Astrocyte (in vitro differentiated cells and primary cell): ENCODE results near the gene IL18RAP. TPM values are rescaled to one million over a fixed set of nuclear protein-coding genes. Genes with fewer than 3 reads are reported as not detected.

Experiments used
- DNase-seq: peaks from one replicate; pipeline ENCODE4 v3.0.0-alpha.2; 2010; ENCODE audit warnings: low read depth
- FAIRE-seq: peaks from 2 replicates; lab custom pipeline; 2011; peaks lifted over from hg19 to GRCh38; lab: Jason Lieb, UNC
- H2AFZ ChIP-seq: 2 replicates; pipeline ENCODE4 v1.6.0; 2012; ENCODE audit warnings: low read depth, low read length, inconsistent platforms
- H3K27ac ChIP-seq: 2 replicates; pipeline ENCODE4 v1.5.1; 2011; ENCODE audit warnings: low read depth, low read length, inconsistent platforms
- H3K27me3 ChIP-seq: 2 replicates; pipeline ENCODE4 v1.6.0; 2011; ENCODE audit warnings: low read length, inconsistent platforms; ENCODE audit not compliant: insufficient read depth
- H3K36me3 ChIP-seq: 2 replicates; pipeline ENCODE4 v1.5.1; 2011; ENCODE audit warnings: low read length, inconsistent platforms; ENCODE audit not compliant: insufficient read depth
- H3K4me1 ChIP-seq: 2 replicates; pipeline ENCODE4 v1.5.1; 2011; ENCODE audit warnings: low read length, inconsistent platforms; ENCODE audit not compliant: insufficient read depth
- H3K4me2 ChIP-seq: 2 replicates; pipeline ENCODE4 v1.6.0; 2012; ENCODE audit warnings: low read length, inconsistent platforms
- H3K4me3 ChIP-seq: 2 replicates; pipeline ENCODE4 v1.5.1; 2011; ENCODE audit warnings: low read depth, mild to moderate bottlenecking, low read length, inconsistent platforms; ENCODE audit not compliant: insufficient read depth
- H3K79me2 ChIP-seq: 2 replicates; pipeline ENCODE4 v1.6.0; 2012; ENCODE audit warnings: mild to moderate bottlenecking, low read length, inconsistent platforms; ENCODE audit not compliant: insufficient read depth
- H3K9ac ChIP-seq: 2 replicates; pipeline ENCODE4 v1.6.0; 2012; ENCODE audit warnings: mild to moderate bottlenecking, low read length, inconsistent platforms
- H3K9me3 ChIP-seq: 2 replicates; pipeline ENCODE4 v1.5.1; 2012; ENCODE audit warnings: low read depth, mild to moderate bottlenecking, low read length, inconsistent platforms; ENCODE audit not compliant: insufficient read depth
- H4K20me1 ChIP-seq: 2 replicates; pipeline ENCODE4 v1.6.0; 2012; ENCODE audit warnings: low read length, inconsistent platforms; ENCODE audit not compliant: insufficient read depth
- H3K27ac Mint-ChIP-seq: one replicate; pipeline ENCODE4 v1.8.0; 2021; ENCODE audit warnings: mild to moderate bottlenecking, mixed read lengths; ENCODE audit not compliant: unreplicated experiment
- H3K27me3 Mint-ChIP-seq: one replicate; pipeline ENCODE4 v1.8.0; 2021; ENCODE audit warnings: low read depth, mixed read lengths; ENCODE audit not compliant: unreplicated experiment
- H3K36me3 Mint-ChIP-seq: one replicate; pipeline ENCODE4 v1.8.0; 2021; ENCODE audit warnings: low read depth, mixed read lengths; ENCODE audit not compliant: unreplicated experiment
- H3K4me1 Mint-ChIP-seq: one replicate; pipeline ENCODE4 v1.8.0; 2021; ENCODE audit warnings: low read depth, mixed read lengths; ENCODE audit not compliant: unreplicated experiment
- H3K4me3 Mint-ChIP-seq: one replicate; pipeline ENCODE4 v1.8.0; 2021; ENCODE audit warnings: mild to moderate bottlenecking, moderate library complexity, mixed read lengths; ENCODE audit not compliant: unreplicated experiment
- H3K9me3 Mint-ChIP-seq: one replicate; pipeline ENCODE4 v1.8.0; 2021; ENCODE audit warnings: mild to moderate bottlenecking, mixed read lengths; ENCODE audit not compliant: unreplicated experiment
- EZH2 ChIP-seq: IDR thresholded peaks from 2 replicates; pipeline ENCODE4 v1.6.1; 2012; ENCODE audit warnings: mild to moderate bottlenecking, low read length, inconsistent platforms; ENCODE audit not compliant: insufficient read depth
- total RNA-seq: library from RNA; stranded (reverse); gene quantifications from 2 replicates; pipeline ENCODE4 v1.2.1, GENCODE V29; 2021
- TF ChIP-seq, protein P1 (sequence below): IDR thresholded peaks from 2 replicates; pipeline ENCODE4 v1.5.1; 2011; ENCODE audit warnings: low read depth, mild to moderate bottlenecking, inconsistent platforms, low read length, moderate library complexity; ENCODE audit not compliant: insufficient read depth

IL18RAP gene
- total RNA-seq, 1 donor from 2014 or later, result not detected

DNA sequence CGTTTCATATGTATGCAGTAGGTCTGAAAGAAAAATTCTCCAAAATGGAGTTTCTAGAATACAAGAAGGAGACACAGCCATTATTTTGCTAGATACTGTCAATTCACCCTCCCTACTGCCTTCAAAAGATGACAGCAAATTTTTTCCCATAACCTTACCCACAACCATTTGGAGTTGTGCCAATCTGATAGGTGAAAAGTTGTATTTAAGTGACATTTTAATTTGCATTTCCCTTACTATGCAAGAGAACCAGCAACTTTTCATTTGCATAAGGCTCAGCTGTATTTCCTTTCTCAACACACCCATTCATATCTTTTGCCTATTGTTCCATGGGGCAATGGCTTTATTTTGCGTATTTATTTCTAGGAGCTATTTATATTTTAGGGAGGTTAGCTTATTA is 31.4 kb upstream of the IL18RAP start:
- no peak overlapping the region for H3K27ac ChIP-seq
- no peak overlapping the region for H3K4me3 ChIP-seq
- DNase-seq, result no peak
- H3K9ac ChIP-seq, result no peak overlapping the region
- H3K9me3 ChIP-seq, result no peaks in the 10 kb centered on the region
- peaks cover 3% of the 10 kb centered on the region for H3K4me1 Mint-ChIP-seq
- no peaks in the 10 kb centered on the region for H3K36me3 ChIP-seq
- no peaks in the 10 kb centered on the region for H3K4me1 ChIP-seq
- no peak overlapping the region for H2AFZ ChIP-seq
- TF ChIP-seq, protein P1, sequence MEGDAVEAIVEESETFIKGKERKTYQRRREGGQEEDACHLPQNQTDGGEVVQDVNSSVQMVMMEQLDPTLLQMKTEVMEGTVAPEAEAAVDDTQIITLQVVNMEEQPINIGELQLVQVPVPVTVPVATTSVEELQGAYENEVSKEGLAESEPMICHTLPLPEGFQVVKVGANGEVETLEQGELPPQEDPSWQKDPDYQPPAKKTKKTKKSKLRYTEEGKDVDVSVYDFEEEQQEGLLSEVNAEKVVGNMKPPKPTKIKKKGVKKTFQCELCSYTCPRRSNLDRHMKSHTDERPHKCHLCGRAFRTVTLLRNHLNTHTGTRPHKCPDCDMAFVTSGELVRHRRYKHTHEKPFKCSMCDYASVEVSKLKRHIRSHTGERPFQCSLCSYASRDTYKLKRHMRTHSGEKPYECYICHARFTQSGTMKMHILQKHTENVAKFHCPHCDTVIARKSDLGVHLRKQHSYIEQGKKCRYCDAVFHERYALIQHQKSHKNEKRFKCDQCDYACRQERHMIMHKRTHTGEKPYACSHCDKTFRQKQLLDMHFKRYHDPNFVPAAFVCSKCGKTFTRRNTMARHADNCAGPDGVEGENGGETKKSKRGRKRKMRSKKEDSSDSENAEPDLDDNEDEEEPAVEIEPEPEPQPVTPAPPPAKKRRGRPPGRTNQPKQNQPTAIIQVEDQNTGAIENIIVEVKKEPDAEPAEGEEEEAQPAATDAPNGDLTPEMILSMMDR, result no peak
- no peak for TF ChIP-seq EZH2
- peaks cover 3% of the 10 kb centered on the region for H3K36me3 Mint-ChIP-seq
- H4K20me1 ChIP-seq, result no peaks in the 10 kb centered on the region
- no peak overlapping the region for H3K27ac Mint-ChIP-seq
- H3K79me2 ChIP-seq, result no peaks in the 10 kb centered on the region
- no peak overlapping the region for H3K4me2 ChIP-seq
- no peaks in the 10 kb centered on the region for H3K9me3 Mint-ChIP-seq
- H3K27me3 Mint-ChIP-seq, result peaks cover 3% of the 10 kb centered on the region
- H3K4me3 Mint-ChIP-seq, result no peak overlapping the region
- no peak for FAIRE-seq
- H3K27me3 ChIP-seq, result peaks cover 5% of the 10 kb centered on the region

DNA sequence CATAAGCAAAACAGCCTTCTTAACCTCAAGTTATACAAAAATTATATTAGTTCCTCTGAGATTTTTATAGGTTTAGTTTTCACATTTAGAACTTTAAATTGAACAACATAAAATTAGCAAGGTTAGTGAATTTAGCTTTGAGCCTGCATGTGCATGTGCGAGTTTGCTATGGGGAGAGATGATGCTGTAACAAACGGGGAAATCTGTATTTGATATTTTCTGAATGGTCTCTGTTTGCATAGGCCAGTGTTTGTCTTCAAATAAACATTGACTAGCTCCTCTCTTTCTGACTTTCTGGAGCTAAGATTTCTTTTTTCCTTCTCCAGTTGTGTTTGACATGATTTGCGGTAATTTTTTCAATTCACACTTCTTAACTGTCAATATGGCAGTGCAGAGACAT is 30.9 kb upstream of the IL18RAP start:
- H3K9me3 ChIP-seq, result no peaks in the 10 kb centered on the region
- H3K4me2 ChIP-seq, result no peak overlapping the region
- Mint-ChIP-seq H3K27ac (no peak overlapping the region), H3K4me1 (peaks cover 3% of the 10 kb centered on the region), H3K4me3 (no peak overlapping the region), H3K9me3 (no peaks in the 10 kb centered on the region), H3K36me3 (peaks cover under 1% of the 10 kb centered on the region), H3K27me3 (peaks cover 3% of the 10 kb centered on the region)
- no peak for TF ChIP-seq EZH2
- TF ChIP-seq, protein P1, result no peak
- H3K4me1 ChIP-seq, result no peaks in the 10 kb centered on the region
- FAIRE-seq (no peak), DNase-seq (no peak)
- no peak overlapping the region for H3K4me3 ChIP-seq
- no peak overlapping the region for H3K9ac ChIP-seq
- H4K20me1 ChIP-seq, result no peaks in the 10 kb centered on the region
- H3K36me3 ChIP-seq, result no peaks in the 10 kb centered on the region
- H3K79me2 ChIP-seq, result no peaks in the 10 kb centered on the region
- H3K27me3 ChIP-seq, result peaks cover 5% of the 10 kb centered on the region
- no peak overlapping the region for H2AFZ ChIP-seq
- H3K27ac ChIP-seq, result no peak overlapping the region

DNA sequence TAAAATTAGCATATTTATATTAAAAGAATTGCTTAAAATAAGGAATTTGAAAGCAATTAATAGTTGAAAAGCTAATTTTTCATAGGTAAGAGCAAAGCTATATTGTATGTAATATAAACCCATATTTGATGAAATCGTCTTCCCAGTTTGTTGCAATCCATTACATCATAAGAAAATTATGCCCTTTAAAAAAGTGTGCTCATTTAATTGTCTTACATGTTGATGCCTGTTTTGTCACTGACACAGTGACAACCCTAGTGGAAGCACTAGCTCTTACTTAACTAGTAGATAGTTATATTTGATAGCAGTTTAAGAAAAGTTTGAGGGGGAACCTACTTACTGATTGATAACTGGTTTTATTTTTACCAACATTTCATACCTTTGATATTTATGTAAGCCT is 30.0 kb upstream of the IL18RAP start:
- Histone ChIP-seq H3K4me2 (no peak overlapping the region), H3K4me1 (no peaks in the 10 kb centered on the region), H3K4me3 (no peak overlapping the region), H4K20me1 (no peaks in the 10 kb centered on the region), H3K36me3 (no peaks in the 10 kb centered on the region), H2AFZ (no peak overlapping the region), H3K9me3 (no peaks in the 10 kb centered on the region), H3K79me2 (no peaks in the 10 kb centered on the region), H3K27ac (no peak overlapping the region), H3K9ac (no peak overlapping the region), H3K27me3 (peaks cover 5% of the 10 kb centered on the region)
- H3K4me1 Mint-ChIP-seq, result peaks cover 3% of the 10 kb centered on the region
- no peak for DNase-seq
- H3K27ac Mint-ChIP-seq, result no peak overlapping the region
- H3K27me3 Mint-ChIP-seq, result no peaks in the 10 kb centered on the region
- FAIRE-seq, result no peak
- H3K4me3 Mint-ChIP-seq, result no peak overlapping the region
- H3K9me3 Mint-ChIP-seq, result no peaks in the 10 kb centered on the region
- H3K36me3 Mint-ChIP-seq, result no peaks in the 10 kb centered on the region
- no peak for TF ChIP-seq EZH2
- TF ChIP-seq, protein P1, result no peak
